HG03139 (cell line): ENCODE measurements around the gene ELK3.

Source experiments
- ATAC-seq: cut with Tn5 transposase; IDR thresholded peaks from one replicate; pipeline ENCODE4 v1.9.1; 2021; ENCODE audit not compliant: unreplicated experiment

Gene ELK3

DNA sequence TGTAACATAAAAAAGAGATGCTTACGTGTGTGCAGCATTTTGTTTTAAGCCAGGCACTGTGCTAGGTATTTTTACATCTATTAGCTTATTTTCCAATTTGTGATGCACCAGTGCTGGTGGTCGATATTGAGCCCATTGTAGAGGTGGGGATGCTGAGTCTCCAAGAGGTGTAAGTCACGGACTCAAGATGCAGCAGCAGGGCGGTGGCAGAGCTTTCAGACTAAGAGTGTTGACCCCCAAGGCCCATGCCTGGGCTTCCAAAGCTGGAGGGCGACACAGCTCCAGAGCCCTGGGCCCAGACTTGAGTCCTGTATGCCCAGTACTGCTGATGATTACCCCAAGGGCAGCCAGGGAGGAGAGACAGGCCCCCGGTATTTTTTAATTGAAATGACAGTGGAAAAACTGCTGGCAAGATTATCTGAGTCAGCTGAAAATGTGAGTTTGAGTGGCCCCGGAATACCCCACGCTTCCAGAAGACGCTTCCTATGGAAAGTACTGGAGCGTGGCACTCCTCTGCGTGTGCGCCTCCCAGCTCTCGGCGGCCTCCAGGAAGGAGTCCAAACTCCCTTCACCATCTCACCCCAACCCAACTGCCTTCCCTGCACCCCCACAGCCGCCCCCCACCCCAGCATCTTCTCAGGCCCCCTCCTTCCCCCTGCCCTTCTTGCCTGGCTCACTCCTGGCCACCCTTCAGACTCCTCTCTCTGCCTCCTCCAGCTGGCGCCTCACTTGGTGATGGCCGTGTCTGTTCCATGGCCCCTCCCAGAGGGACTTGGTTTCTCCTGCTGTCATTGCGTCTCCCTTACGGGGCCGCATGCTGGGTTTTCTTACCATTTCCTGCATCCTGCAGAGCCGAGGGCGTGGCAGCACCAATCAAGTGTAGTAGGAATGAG, 40.7 kb downstream of the ELK3 start:
- ATAC-seq: no peak

- ATAC-seq: no peak
These were observed 41.3 kb downstream of the ELK3 start for GRCh38 chr12:96235484-96235826.

GRCh38 chr12:96236221-96236822, 42.1 kb downstream of the ELK3 start:
- ATAC-seq: no peak

GRCh38 chr12:96237035-96237434, 42.9 kb downstream of the ELK3 start:
- ATAC-seq: no peak

- no peak for ATAC-seq
These were observed 43.4 kb downstream of the ELK3 start for GRCh38 chr12:96237465-96238077.

GRCh38 chr12:96238336-96239047, 44.3 kb downstream of the ELK3 start:
- no peak for ATAC-seq

DNA sequence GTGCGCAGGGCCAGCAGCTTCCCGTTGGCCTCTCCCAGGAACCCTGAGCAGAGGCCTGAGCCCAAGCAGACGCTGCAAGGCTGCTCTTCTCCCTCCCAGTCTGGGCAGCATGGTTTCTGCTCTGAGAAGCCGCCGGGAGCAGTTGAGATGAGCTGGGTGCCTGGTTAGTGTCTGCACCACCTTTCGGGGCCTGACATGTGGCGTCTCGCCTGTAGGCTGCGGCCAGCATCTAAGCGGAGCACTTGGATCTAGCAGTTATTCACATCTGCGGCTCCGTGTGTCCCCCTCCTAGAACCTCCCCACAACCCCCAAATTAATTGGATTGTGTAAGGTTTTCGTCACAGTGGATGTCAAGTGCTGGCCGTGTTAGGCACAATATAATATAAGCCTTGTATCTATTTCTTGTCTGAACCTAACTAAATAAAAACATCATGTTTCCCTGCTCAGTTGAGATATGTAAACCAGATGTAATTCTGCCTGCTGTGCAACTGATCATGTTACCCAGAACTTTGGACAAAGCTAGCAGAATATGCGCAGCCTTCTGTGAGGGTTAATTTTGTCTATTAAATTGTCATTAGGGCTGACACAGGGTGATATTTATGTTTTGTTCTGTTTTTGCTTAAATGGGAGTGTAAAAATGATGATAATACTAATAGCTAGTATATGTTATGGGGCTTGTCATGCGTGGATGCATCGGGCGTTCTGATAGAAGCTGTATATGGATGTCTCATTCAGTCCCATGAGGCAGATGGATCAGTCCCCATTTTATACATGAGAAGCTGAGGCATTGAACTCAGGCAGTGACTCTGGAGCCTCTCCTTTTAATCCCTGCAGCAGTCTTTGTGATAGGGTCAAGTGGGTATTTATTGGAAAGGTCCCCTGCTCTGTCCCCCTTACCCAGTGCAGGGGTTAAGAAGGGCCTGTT, 45.8 kb downstream of the ELK3 start:
- ATAC-seq: no peak

GRCh38 chr12:96240656-96241055, 46.5 kb downstream of the ELK3 start:
- ATAC-seq: no peak

DNA sequence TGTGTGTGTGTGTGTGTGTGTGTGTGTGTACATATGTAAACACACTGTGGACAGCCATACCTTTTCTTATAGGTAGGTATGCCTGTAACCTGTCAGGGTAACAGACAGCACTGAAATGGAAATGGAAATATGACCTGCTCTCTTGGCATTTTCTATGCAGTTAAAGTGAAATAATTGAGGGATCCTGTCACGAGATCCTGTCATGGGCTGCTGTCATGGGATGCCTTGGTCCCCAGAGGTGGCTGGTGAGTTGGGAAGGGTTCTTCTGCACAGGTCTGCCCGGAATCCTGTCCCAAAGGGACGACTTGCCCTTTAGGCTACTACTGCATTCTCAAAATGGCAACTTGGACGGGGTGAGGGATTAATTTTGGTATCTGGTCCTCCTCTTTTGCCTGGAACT, 47.3 kb downstream of the ELK3 start:
- no peak for ATAC-seq

GRCh38 chr12:96241846-96242256, 47.7 kb downstream of the ELK3 start:
- no peak for ATAC-seq

GRCh38 chr12:96242597-96242996, 48.4 kb downstream of the ELK3 start:
- ATAC-seq: no peak

- no peak for ATAC-seq
These were observed 50.7 kb downstream of the ELK3 start for GRCh38 chr12:96244826-96245225.

GRCh38 chr12:96246926-96247505, 52.8 kb downstream of the ELK3 start:
- ATAC-seq: no peak

GRCh38 chr12:96247563-96247962, 53.4 kb downstream of the ELK3 start:
- no peak for ATAC-seq

- no peak for ATAC-seq
These were observed 54.2 kb downstream of the ELK3 start for GRCh38 chr12:96248136-96248931.

DNA sequence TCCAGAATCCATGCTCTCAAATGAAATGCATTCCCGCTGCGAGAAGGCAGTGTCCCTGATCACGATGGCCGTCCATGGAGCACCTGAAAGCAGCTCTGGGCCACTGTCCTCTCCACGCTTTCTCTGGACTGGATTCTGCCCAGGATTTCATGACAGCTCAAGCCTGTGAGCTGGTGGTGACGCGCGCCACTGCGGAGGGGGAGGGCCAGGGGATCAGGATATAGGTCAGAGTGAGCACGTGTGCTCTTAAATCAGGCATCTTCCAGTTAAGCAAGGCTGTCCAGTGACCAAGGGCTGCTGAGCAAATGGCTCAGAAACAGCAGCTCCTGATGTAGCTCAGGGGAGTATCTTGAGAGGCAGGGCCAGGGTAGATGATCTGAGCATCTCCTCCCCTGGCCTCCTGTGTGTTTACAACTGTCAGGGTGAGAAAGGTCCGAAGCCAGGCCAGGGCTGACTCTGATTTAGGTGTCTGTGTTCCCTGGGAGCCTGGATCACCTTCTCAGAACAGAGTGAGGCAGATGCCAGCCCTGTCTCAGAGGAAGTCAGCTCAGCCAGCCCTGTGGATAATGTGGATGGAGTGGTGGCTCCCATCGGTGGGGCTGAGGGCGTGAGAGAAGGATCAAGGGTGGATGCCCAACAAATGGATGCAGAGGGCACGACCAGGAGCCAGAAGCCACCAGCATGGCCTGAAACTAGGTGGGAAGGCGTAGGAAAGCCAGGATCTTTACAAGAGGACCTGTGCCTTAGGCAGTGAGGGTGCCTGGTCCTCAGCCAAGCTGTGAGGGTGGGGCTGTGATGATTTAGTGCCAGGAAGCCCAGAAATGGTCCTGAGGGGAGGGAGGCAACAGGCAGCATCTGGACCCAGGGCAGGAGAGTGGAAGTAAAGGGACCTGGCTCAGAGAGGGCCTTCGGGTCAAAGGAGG, 55.3 kb downstream of the ELK3 start:
- no peak for ATAC-seq

- ATAC-seq: no peak
These were observed 56.0 kb downstream of the ELK3 start for GRCh38 chr12:96250119-96250685.

GRCh38 chr12:96255077-96255476, 60.9 kb downstream of the ELK3 start:
- ATAC-seq: no peak
